Erythroblast (primary cell): ENCODE data around the gene PRMT3.
"Not testable (repeated sequence)": the region's sequence is repeated elsewhere in the genome, so short reads cannot be mapped to it uniquely, and the experiment has no call there.

Experiments used
- DNase-seq, 2 experiments: peaks; one replicate each; lab custom pipeline; 2025; lab: John Stamatoyannopoulos, UW
- GATA1 ChIP-seq: IDR thresholded peaks from 2 replicates; pipeline ENCODE4 v1.6.1; 2011; ENCODE audit warnings: low read depth, mild to moderate bottlenecking, control low read depth, low read length, moderate library complexity
- POLR2A ChIP-seq: IDR thresholded peaks from 2 replicates; pipeline ENCODE4 v1.6.1; 2011; ENCODE audit warnings: mild to moderate bottlenecking, low read length

PRMT3 gene

DNA sequence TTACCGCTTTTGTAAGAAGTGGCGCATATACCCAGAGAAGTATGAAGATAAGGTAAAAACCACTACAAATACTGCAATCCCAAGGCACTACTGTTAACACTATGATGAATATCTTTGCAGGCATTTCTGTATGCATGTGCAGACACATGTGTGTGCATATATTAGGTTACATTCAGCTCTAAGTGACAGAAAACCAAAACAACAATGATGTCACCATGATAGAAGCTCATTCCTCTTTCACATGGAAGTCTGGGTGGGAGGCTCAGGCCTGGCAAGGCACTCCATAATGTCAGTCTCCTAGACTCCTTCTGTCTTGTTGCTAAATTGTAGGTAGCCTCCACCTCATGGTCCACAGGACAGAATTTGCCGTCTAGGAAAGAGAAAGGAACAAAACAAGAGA lies 148.8 kb downstream of the PRMT3 start:
- DNase-seq = no peak
- TF ChIP-seq GATA1 = no peak
- no peak for TF ChIP-seq POLR2A

DNA sequence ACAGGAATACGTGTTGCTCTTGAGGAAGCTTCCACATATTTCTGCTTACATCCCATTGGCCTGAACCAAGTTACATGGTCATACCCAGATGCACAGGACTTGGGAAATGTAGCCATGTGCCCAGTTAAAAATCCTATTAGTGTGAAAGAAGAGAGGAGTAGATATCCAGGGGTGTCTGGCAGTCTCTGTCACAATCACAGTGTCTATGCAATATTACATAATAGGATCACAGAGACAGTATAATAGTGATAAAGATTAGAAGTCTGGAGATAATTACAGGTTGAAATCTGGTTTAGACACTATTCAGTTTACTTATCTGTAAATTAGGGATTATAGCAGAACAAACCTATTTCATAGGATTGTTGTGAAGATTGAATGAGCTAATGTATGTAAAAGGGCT lies 149.3 kb downstream of the PRMT3 start:
- no peak for DNase-seq
- TF ChIP-seq GATA1 (no peak), POLR2A (no peak)

DNA sequence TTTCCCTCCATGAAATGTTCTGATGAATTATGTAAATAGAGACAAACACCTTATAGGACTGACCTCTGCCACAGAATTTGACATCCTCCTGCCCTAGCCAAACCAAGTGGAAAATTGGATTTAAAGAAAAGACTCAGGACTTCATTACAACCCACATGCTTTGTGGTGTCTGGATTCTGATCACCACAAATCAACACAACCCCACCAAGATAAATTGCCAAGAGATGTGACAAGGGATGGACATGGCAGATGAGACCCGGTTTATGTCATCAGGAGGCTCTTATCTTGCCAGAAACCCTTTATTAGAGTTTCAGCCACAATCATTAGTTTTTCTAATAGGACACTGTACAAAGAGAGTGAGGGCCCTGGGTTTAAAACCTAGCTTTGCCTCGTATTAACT lies 154.0 kb downstream of the PRMT3 start:
- no peak for DNase-seq
- TF ChIP-seq POLR2A (no peak), GATA1 (no peak)

GRCh38 chr11:20544603-20545237 lies 157.2 kb downstream of the PRMT3 start:
- no peak for TF ChIP-seq GATA1
- no peak for TF ChIP-seq POLR2A
- DNase-seq = no peak

GRCh38 chr11:20547411-20547810 lies 159.9 kb downstream of the PRMT3 start:
- DNase-seq = no peak
- TF ChIP-seq GATA1 = no peak

- TF ChIP-seq POLR2A = no peak
- no peak for TF ChIP-seq GATA1
Measured at GRCh38 chr11:20551096-20551495, 163.6 kb downstream of the PRMT3 start.

GRCh38 chr11:20555783-20556182 lies 168.3 kb downstream of the PRMT3 start:
- no peak for DNase-seq
- TF ChIP-seq POLR2A = no peak
- TF ChIP-seq GATA1 = no peak

More at GRCh38 chr11:20551096-20551495, 163.6 kb downstream of the PRMT3 start:
- DNase-seq = no peak

- DNase-seq = not testable (repeated sequence)
Measured at GRCh38 chr11:20556396-20556795, 168.9 kb downstream of the PRMT3 start.

DNA sequence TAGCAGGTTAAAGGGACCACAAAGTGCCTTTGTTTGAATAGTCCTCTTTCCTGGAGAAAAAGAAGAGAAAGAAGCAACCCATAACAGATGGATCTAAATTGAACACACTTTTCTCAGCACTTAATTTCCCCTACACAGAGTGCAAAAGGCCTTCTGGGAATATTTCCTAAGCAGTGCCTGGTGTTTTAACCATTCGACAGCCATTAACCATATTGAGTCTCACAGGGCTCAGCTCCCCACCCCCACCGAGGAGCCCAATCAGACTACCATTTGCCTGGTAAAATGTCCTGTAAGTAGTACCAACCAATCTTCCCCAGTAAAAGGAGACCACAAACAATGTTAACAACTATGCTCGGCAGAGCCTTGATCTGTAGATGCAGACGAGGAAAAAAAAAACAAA lies 171.2 kb downstream of the PRMT3 start:
- no peak for DNase-seq
- no peak for TF ChIP-seq GATA1
- TF ChIP-seq POLR2A = no peak
